ENCODE measurements around the gene CD5L. TPM values are rescaled to one million over a fixed set of nuclear protein-coding genes. Genes with fewer than 3 reads are reported as not detected.

The CD5L gene
- total RNA-seq, 1 donor from 2014 or later: not detected

DNA sequence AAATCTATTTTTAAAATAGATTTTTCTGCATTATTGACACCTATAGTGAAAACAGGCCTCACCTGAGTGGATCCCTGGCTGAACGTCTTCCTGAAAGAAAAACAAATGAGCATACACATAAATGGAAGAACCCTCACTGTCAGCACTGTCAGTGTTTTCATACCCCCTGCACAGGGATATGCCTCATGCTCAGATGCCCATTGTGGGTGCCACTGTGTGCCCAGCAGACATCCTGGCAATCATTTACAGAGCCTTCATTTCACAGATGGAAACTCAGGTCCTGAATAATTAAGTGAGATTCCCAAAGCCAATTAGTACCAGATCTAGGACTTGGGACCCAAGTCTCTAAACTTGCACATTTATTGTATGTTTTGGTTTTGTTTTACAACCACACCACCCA, 41.6 kb downstream of the CD5L start:
- DNase-seq (ENCODE audit: extremely low spot score, unreplicated experiment): no peak
- no peaks in the 10 kb centered on the region for H3K36me3 Mint-ChIP-seq (ENCODE audit: unreplicated experiment)
- no peaks in the 10 kb centered on the region for H3K9me3 Mint-ChIP-seq (ENCODE audit: unreplicated experiment)
- no peaks in the 10 kb centered on the region for H3K4me1 Mint-ChIP-seq (ENCODE audit: unreplicated experiment)
- no peak overlapping the region for H3K27ac Mint-ChIP-seq (ENCODE audit: unreplicated experiment)
- TF ChIP-seq, protein P1, sequence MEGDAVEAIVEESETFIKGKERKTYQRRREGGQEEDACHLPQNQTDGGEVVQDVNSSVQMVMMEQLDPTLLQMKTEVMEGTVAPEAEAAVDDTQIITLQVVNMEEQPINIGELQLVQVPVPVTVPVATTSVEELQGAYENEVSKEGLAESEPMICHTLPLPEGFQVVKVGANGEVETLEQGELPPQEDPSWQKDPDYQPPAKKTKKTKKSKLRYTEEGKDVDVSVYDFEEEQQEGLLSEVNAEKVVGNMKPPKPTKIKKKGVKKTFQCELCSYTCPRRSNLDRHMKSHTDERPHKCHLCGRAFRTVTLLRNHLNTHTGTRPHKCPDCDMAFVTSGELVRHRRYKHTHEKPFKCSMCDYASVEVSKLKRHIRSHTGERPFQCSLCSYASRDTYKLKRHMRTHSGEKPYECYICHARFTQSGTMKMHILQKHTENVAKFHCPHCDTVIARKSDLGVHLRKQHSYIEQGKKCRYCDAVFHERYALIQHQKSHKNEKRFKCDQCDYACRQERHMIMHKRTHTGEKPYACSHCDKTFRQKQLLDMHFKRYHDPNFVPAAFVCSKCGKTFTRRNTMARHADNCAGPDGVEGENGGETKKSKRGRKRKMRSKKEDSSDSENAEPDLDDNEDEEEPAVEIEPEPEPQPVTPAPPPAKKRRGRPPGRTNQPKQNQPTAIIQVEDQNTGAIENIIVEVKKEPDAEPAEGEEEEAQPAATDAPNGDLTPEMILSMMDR (IDR thresholded peaks at IDR 0.05): no peak
- H3K27me3 Mint-ChIP-seq (ENCODE audit: unreplicated experiment): no peaks in the 10 kb centered on the region
- H3K4me3 Mint-ChIP-seq (ENCODE audit: unreplicated experiment): no peak overlapping the region

- Mint-ChIP-seq H3K4me3 (ENCODE audit: unreplicated experiment) (no peak overlapping the region), H3K27me3 (ENCODE audit: unreplicated experiment) (no peaks in the 10 kb centered on the region), H3K4me1 (ENCODE audit: unreplicated experiment) (no peaks in the 10 kb centered on the region), H3K27ac (ENCODE audit: unreplicated experiment) (no peak overlapping the region), H3K9me3 (ENCODE audit: unreplicated experiment) (peaks cover 13% of the 10 kb centered on the region), H3K36me3 (ENCODE audit: unreplicated experiment) (no peaks in the 10 kb centered on the region)
- DNase-seq (ENCODE audit: extremely low spot score, unreplicated experiment): no peak
- TF ChIP-seq, protein P1 (IDR thresholded peaks at IDR 0.05): no peak
Measured at GRCh38 chr1:157798211-157798610, 43.4 kb downstream of the CD5L start.

DNA sequence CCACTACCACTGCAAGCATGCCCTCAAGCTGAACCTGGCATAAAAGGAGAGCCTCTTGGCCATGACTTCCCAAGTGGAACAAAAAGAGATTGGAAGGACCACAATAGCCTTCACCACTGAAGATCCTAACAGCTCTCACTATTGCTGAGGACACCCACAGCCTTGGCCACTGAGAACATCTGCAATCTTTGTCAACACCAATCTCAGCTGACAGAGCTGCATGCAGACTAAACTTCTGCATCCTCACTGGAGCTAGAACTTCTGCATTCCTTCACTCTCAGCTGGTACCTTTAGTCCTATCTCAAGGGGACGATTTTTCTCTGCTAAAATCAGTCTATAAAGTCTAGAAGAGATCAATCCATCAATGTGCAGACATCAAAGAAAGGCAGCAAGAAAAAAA, 56.4 kb downstream of the CD5L start:
- no peaks in the 10 kb centered on the region for H3K4me1 Mint-ChIP-seq (ENCODE audit: unreplicated experiment)
- no peak for DNase-seq (ENCODE audit: extremely low spot score, unreplicated experiment)
- H3K36me3 Mint-ChIP-seq (ENCODE audit: unreplicated experiment): no peaks in the 10 kb centered on the region
- TF ChIP-seq, protein P1 (IDR thresholded peaks at IDR 0.05): no peak
- H3K9me3 Mint-ChIP-seq (ENCODE audit: unreplicated experiment): peaks cover 3% of the 10 kb centered on the region
- H3K27ac Mint-ChIP-seq (ENCODE audit: unreplicated experiment): no peak overlapping the region
- H3K4me3 Mint-ChIP-seq (ENCODE audit: unreplicated experiment): no peak overlapping the region
- H3K27me3 Mint-ChIP-seq (ENCODE audit: unreplicated experiment): no peaks in the 10 kb centered on the region

- Mint-ChIP-seq H3K9me3 (ENCODE audit: unreplicated experiment) (peaks cover 3% of the 10 kb centered on the region), H3K27ac (ENCODE audit: unreplicated experiment) (no peak overlapping the region), H3K27me3 (ENCODE audit: unreplicated experiment) (no peaks in the 10 kb centered on the region), H3K4me3 (ENCODE audit: unreplicated experiment) (no peak overlapping the region), H3K4me1 (ENCODE audit: unreplicated experiment) (no peaks in the 10 kb centered on the region), H3K36me3 (ENCODE audit: unreplicated experiment) (no peaks in the 10 kb centered on the region)
- TF ChIP-seq, protein P1 (IDR thresholded peaks at IDR 0.05): no peak
- DNase-seq (ENCODE audit: extremely low spot score, unreplicated experiment): no peak
Measured at GRCh38 chr1:157784801-157785200, 56.8 kb downstream of the CD5L start.

DNA sequence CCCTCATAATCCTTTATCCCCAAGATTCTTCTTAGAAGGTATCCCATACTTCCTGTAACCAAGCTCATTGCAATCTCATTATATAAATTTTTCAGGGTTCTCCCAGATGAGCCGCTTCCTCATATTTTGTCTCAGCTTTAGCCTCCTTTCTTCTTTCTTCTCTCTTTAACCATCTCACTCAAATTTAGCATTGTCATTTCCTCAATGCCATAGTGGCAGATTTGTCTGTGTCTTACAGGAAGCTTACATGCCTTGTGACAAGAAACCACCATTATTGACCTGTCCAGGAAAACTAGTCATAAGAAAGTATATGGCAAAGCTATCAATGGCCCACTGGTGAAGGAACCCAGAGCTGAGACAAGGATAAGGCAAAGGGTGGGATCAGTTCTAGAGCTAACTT, 58.7 kb downstream of the CD5L start:
- Mint-ChIP-seq H3K36me3 (ENCODE audit: unreplicated experiment) (no peaks in the 10 kb centered on the region), H3K4me3 (ENCODE audit: unreplicated experiment) (no peak overlapping the region), H3K27me3 (ENCODE audit: unreplicated experiment) (no peaks in the 10 kb centered on the region), H3K4me1 (ENCODE audit: unreplicated experiment) (no peaks in the 10 kb centered on the region), H3K9me3 (ENCODE audit: unreplicated experiment) (no peaks in the 10 kb centered on the region), H3K27ac (ENCODE audit: unreplicated experiment) (no peak overlapping the region)
- DNase-seq (ENCODE audit: extremely low spot score, unreplicated experiment): no peak
- TF ChIP-seq, protein P1 (IDR thresholded peaks at IDR 0.05): no peak

All from osteocyte (in vitro differentiated cells).